ENCODE data around the gene FRMPD2. TPM values are rescaled to one million over a fixed set of nuclear protein-coding genes. Genes with fewer than 3 reads are reported as not detected.
A peak's percentile ranks its signal among the peaks of the same experiment; 100 is the strongest.

FRMPD2 gene
- total and polyA plus RNA-seq, 2 of the 4 experiments (the other 2 are of a cell fraction): 0.18 TPM; not detected in 1

DNA sequence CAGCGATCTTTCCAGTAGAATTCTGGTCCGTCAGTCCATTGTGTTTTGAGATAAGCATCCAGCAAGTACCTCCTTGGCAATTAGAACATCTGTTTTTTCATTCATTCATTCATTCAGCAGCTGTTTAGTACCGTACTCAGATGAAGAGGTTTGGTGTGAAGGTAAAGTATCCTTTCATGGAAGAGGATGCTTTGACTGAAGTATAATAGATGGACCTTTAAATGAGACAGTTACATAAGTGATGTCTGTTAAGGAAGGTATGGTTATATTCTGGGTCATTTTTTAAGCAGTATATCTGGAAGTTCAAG, 33.2 kb upstream of the FRMPD2 start:
- Histone ChIP-seq H2AFZ (replicated peaks; ENCODE audit: low read length, poor library complexity) (no peak overlapping the region), H3K27me3 (ENCODE audit: control insufficient read depth, insufficient read depth, low read length) (peaks cover 7% of the 10 kb centered on the region), H4K20me1 (ENCODE audit: insufficient read depth, low read length) (peaks cover 37% of the 10 kb centered on the region), H3K18ac (ENCODE audit: low read depth, low read length) (no peak overlapping the region), H3K79me1 (ENCODE audit: low read depth in 1 of 2, low read length in 2 of 2) (peaks cover 10 to 46% of the 10 kb centered on the region in 2 experiments; a peak in 3 of 4 replicates), H3K14ac (replicated peaks; ENCODE audit: low read depth, low read length) (peak overlapping the region; percentile 69), H2BK5ac (ENCODE audit: low read depth, low read length, poor library complexity, severe bottlenecking) (peak overlapping the region; percentile 38), H4K91ac (ENCODE audit: insufficient read depth, low read depth, low read length) (no peak overlapping the region), H3K56ac (ENCODE audit: extremely low read depth, insufficient read depth, low read length) (peak overlapping the region; percentile 66; the same call in 1 of the 2 replicates), H3K36me3 (ENCODE audit: control insufficient read depth, insufficient read depth, low read length) (no peaks in the 10 kb centered on the region), H3K27ac (ENCODE audit: insufficient read depth, low read length) (no peak overlapping the region), H3K4me2 (ENCODE audit: low read depth, low read length) (peak overlapping the region; percentile 98), H3K4me3 (ENCODE audit: insufficient read depth, low read depth, low read length) (peak overlapping the region; percentile 96), H3K9me1 (ENCODE audit: insufficient read depth, low read length) (0 out of 2 replicates have a peak, but pooled peaks cover 3% of the 10 kb centered on the region), H3K4me1 (ENCODE audit: control insufficient read depth, insufficient read depth, low read length) (peaks cover 11% of the 10 kb centered on the region), H2BK120ac (ENCODE audit: low read depth, low read length) (peak overlapping the region; percentile 29; the same call in 1 of the 2 replicates), H3K4ac (ENCODE audit: low read depth, low read length) (peak overlapping the region; percentile 3; the same call in 1 of the 2 replicates), H2AK9ac (replicated peaks; ENCODE audit: low read depth, low read length, poor library complexity) (no peak overlapping the region), H3K9ac (ENCODE audit: low read depth, low read length) (peak overlapping the region; percentile 99; the same call in 1 of the 2 replicates), H4K5ac (ENCODE audit: low read depth, low read length) (no peak overlapping the region), H2AK5ac (ENCODE audit: low read depth, low read length) (no peak overlapping the region), H3K9me3 (ENCODE audit: control insufficient read depth, insufficient read depth, low read length) (no peaks in the 10 kb centered on the region), H2BK15ac (ENCODE audit: low read depth, low read length) (no peak overlapping the region), H2BK20ac (ENCODE audit: low read depth, low read length) (no peak overlapping the region), H3K23ac (ENCODE audit: low read depth, low read length) (peak overlapping the region; percentile 94), H4K8ac (ENCODE audit: low read depth in 2 of 2, low read length in 2 of 2) (0 out of 4 replicates have a peak overlapping the region, but pooled peaks of 1 of the 2 experiments have one; percentile 24)
- dilution Hi-C loops (cut with HindIII; ENCODE audit: low sequenced_read_pairs, unreplicated experiment) (no loop called here), in situ Hi-C loops (cut with MboI; ENCODE audit: low sequenced_read_pairs) (no loop called here), intact Hi-C loops (cut with micrococcal nuclease) (no loop called here)
- ATAC-seq (ENCODE audit: low read depth) (no peak), DNase-seq (no peak)
- no CpG with 5 or more reads among the region's 3 CpGs for WGBS, 2 experiments (ENCODE audit: extremely low coverage in 2 of 2, insufficient read length in 1 of 2)
- ChIA-PET CTCF (interaction anchor here (1.4 kb wide), 1 partner anchor 349 kb away, joined by 4 read pairs; no protein-coding TSS in a partner anchor), POLR2A (ENCODE audit: unreplicated experiment) (interaction anchor here (0.5 kb wide), 1 partner anchor 504 kb away, joined by 3 read pairs; no protein-coding TSS in a partner anchor)
- BruUV-seq (replicated peaks): no TSS peak
- TF ChIP-seq, protein P1, sequence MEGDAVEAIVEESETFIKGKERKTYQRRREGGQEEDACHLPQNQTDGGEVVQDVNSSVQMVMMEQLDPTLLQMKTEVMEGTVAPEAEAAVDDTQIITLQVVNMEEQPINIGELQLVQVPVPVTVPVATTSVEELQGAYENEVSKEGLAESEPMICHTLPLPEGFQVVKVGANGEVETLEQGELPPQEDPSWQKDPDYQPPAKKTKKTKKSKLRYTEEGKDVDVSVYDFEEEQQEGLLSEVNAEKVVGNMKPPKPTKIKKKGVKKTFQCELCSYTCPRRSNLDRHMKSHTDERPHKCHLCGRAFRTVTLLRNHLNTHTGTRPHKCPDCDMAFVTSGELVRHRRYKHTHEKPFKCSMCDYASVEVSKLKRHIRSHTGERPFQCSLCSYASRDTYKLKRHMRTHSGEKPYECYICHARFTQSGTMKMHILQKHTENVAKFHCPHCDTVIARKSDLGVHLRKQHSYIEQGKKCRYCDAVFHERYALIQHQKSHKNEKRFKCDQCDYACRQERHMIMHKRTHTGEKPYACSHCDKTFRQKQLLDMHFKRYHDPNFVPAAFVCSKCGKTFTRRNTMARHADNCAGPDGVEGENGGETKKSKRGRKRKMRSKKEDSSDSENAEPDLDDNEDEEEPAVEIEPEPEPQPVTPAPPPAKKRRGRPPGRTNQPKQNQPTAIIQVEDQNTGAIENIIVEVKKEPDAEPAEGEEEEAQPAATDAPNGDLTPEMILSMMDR (conservative IDR thresholded peaks at IDR 0.05; ENCODE audit: low read depth, low read length): no peak
- TF ChIP-seq MAZ (IDR thresholded peaks at IDR 0.05; ENCODE audit: borderline replicate concordance, low read depth, low read length): no peak
- TF ChIP-seq FOS (IDR thresholded peaks at IDR 0.05; ENCODE audit: low read depth, low read length): no peak
- TF ChIP-seq MAFK (IDR thresholded peaks at IDR 0.05; ENCODE audit: low read depth, low read length): no peak
- TF ChIP-seq, protein P2, sequence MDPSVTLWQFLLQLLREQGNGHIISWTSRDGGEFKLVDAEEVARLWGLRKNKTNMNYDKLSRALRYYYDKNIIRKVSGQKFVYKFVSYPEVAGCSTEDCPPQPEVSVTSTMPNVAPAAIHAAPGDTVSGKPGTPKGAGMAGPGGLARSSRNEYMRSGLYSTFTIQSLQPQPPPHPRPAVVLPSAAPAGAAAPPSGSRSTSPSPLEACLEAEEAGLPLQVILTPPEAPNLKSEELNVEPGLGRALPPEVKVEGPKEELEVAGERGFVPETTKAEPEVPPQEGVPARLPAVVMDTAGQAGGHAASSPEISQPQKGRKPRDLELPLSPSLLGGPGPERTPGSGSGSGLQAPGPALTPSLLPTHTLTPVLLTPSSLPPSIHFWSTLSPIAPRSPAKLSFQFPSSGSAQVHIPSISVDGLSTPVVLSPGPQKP (IDR thresholded peaks at IDR 0.05; ENCODE audit: borderline replicate concordance, low read depth, low read length): no peak
- no peak for TF ChIP-seq RFX5 (IDR thresholded peaks at IDR 0.05; ENCODE audit: low read depth, low read length)
- TF ChIP-seq MXI1 (IDR thresholded peaks at IDR 0.05; ENCODE audit: borderline replicate concordance, low read depth, low read length): no peak
- TF ChIP-seq RCOR1 (IDR thresholded peaks at IDR 0.05; ENCODE audit: insufficient replicate concordance, low read length): no peak
- TF ChIP-seq NFE2L2 (IDR thresholded peaks at IDR 0.05; ENCODE audit: low read depth, low read length): no peak
- TF ChIP-seq BHLHE40 (IDR thresholded peaks at IDR 0.05; ENCODE audit: low read depth, low read length): no peak
- TF ChIP-seq RAD21 (IDR thresholded peaks at IDR 0.05; ENCODE audit: low read length): no peak
- TF ChIP-seq, protein P3, sequence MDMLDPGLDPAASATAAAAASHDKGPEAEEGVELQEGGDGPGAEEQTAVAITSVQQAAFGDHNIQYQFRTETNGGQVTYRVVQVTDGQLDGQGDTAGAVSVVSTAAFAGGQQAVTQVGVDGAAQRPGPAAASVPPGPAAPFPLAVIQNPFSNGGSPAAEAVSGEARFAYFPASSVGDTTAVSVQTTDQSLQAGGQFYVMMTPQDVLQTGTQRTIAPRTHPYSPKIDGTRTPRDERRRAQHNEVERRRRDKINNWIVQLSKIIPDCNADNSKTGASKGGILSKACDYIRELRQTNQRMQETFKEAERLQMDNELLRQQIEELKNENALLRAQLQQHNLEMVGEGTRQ (IDR thresholded peaks at IDR 0.05; ENCODE audit: low read depth, low read length): no peak
- TF ChIP-seq POLR2A (IDR thresholded peaks at IDR 0.05; ENCODE audit: low read depth, low read length): no peak
- no peak for TF ChIP-seq CEBPB (IDR thresholded peaks at IDR 0.05; ENCODE audit: low read depth, low read length)
